Fibroblast of mammary gland (primary cell): Measurements from ENCODE around the gene CYP27C1.

Source experiments
- DNase-seq: peaks from one replicate; pipeline ENCODE4 v3.0.0-alpha.2; 2010; ENCODE audit warnings: low read depth
- H3K4me3 ChIP-seq: 2 replicates; pipeline ENCODE4 v1.5.1; 2011; ENCODE audit warnings: low read depth, mild to moderate bottlenecking, low read length, moderate library complexity; ENCODE audit not compliant: control insufficient read depth
- TF ChIP-seq, protein P1 (sequence below): conservative IDR thresholded peaks from 2 replicates; pipeline ENCODE4 v1.5.1; 2011; ENCODE audit warnings: low read depth, low read length, inconsistent platforms; ENCODE audit not compliant: control insufficient read depth, insufficient read depth

CYP27C1 gene

DNA sequence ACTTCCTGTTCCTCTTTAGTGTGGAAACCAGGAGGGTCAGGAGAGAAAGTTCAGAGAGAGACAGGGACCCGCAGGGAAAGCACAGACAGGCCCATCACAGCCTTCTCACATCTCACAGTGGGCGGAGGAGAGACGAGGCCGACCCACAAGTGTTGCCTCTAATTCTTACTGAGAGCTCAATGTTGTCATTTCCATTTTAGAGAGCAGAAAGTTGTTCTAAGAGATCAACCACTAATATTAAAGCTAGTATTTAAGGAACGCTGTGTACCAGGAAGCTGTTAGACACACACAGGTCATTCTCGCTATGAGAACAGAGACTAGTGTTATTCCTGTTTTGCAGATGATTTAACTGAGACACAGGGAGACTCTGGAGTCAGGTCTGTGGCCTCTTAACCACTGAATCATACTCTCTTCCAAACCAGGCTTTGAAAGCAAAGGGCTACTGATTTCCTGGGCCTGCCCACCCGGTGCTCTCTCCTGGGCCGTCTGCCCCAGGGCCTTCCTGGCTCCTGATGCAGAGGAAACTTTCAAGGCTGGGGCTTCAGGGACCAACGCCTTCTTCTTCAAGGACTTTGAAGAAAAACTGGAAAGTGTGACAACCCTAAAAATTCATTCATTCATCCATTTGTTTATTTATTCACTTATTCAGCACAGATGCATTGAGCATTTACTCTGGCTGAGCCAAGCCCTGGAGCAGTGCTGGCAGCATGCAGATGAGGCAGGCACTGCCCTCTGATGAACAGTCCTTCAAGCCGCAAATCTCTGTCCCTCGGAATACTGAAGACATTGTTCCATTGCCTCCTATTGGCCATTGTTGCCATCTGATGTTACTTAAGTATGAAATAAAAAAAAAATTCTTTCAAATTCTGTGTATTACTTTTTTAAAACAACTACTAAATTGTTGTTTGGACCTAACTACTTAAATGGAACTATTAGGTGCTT lies 76.0 kb downstream of the CYP27C1 start:
- no peak overlapping the region for H3K4me3 ChIP-seq
- TF ChIP-seq, protein P1, sequence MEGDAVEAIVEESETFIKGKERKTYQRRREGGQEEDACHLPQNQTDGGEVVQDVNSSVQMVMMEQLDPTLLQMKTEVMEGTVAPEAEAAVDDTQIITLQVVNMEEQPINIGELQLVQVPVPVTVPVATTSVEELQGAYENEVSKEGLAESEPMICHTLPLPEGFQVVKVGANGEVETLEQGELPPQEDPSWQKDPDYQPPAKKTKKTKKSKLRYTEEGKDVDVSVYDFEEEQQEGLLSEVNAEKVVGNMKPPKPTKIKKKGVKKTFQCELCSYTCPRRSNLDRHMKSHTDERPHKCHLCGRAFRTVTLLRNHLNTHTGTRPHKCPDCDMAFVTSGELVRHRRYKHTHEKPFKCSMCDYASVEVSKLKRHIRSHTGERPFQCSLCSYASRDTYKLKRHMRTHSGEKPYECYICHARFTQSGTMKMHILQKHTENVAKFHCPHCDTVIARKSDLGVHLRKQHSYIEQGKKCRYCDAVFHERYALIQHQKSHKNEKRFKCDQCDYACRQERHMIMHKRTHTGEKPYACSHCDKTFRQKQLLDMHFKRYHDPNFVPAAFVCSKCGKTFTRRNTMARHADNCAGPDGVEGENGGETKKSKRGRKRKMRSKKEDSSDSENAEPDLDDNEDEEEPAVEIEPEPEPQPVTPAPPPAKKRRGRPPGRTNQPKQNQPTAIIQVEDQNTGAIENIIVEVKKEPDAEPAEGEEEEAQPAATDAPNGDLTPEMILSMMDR, result no peak
- DNase-seq, result peak; percentile 88

DNA sequence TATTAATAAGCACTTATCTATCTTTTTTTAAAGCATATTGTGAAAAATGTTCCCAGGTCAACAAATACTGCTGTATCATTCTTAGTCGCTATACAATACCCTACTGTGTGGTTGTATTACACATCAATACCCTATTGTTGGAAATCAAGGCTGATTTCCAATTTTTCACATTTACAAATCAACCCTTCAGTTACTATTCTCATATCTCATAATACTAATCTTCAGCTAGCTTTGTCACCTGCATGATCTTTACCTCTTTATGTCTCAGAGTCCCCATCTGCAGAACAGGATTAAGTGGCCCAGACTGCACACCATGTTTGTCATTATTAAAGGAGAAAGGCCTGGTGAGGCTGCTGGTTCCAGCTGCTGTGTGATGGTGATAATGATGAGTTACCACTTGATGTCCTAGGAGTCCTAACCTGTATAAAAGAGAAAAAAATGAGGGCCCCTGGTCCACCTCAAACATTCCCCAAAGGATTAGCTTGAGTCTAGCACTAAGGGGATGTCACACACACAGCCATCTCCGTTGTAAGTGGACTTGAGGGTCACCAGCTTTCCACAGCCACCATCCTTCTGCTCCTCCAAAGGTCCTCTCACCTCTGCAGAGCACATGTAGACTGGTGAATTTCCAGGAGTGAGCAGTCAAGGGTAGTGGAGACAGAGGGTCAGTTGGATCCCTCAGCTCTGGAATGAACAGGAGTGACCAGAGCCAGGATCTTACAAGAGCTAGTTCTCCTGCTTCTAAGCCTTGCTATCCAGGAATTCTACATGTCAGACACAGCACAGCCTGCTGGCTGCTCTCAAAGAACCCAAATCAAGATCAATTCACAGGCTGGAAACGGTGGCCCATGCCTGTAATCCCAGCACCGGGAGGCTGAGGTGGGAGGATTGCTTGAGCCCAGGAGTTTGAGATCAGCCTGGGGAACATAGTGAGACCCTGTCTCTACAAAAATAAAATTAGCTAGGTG lies 77.2 kb downstream of the CYP27C1 start:
- H3K4me3 ChIP-seq, result no peak overlapping the region
- peak; percentile 27 for DNase-seq
- TF ChIP-seq, protein P1, result peak; percentile 9

GRCh38 chr2:127140538-127140937 lies 79.6 kb downstream of the CYP27C1 start:
- no peak overlapping the region for H3K4me3 ChIP-seq
- no peak for DNase-seq
- TF ChIP-seq, protein P1, result no peak

GRCh38 chr2:127139766-127140165 lies 80.3 kb downstream of the CYP27C1 start:
- no peak for DNase-seq
- TF ChIP-seq, protein P1, result no peak
- H3K4me3 ChIP-seq, result no peak overlapping the region

DNA sequence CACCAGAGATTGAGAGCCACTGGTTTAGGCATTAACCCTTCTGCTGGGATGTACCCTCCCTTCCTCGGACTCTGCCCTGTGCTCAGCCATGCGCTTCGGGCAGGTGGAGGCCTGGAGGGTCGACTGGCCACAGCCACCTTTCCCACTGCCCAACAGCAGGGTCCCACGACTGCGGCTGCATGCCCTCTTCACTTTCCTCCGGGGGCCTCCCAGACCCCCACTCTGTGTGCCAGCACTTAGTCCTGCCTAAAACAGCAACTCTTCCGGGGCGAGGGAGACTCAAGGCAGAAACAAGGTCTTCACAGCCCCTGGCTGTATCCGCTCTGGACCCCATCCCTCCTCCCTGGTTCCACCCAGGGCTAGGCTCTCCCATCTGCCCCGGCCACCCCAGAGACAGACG lies 81.8 kb downstream of the CYP27C1 start:
- H3K4me3 ChIP-seq, result no peak overlapping the region
- DNase-seq, result no peak

GRCh38 chr2:127137741-127138140 lies 82.4 kb downstream of the CYP27C1 start:
- TF ChIP-seq, protein P1, result no peak

More for the DNA sequence above, 81.8 kb downstream of the CYP27C1 start:
- TF ChIP-seq, protein P1, result no peak

More at GRCh38 chr2:127137741-127138140, 82.4 kb downstream of the CYP27C1 start:
- no peak overlapping the region for H3K4me3 ChIP-seq
- no peak for DNase-seq
